Endothelial cell of hepatic sinusoid (primary cell): Measurements from ENCODE around the gene EMSY.

Source experiments
- in situ Hi-C: cut with HindIII; loops from 2 replicates; pipeline ENCODE4 v1.10.0; 2017; ENCODE audit warnings: low sequenced_read_pairs

EMSY gene

GRCh38 chr11:76448506-76448905, 3.7 kb downstream of the EMSY start:
- in situ Hi-C loops = loop anchor here (10.0 kb wide), 1 partner anchor 64 kb away; the partner anchor contains the start of genes GVQW3 and THAP12

GRCh38 chr11:76453248-76453647, 8.4 kb downstream of the EMSY start:
- in situ Hi-C loops = no loop called here

- in situ Hi-C loops = no loop called here
Observed at GRCh38 chr11:76455331-76455730, 10.5 kb downstream of the EMSY start.

DNA sequence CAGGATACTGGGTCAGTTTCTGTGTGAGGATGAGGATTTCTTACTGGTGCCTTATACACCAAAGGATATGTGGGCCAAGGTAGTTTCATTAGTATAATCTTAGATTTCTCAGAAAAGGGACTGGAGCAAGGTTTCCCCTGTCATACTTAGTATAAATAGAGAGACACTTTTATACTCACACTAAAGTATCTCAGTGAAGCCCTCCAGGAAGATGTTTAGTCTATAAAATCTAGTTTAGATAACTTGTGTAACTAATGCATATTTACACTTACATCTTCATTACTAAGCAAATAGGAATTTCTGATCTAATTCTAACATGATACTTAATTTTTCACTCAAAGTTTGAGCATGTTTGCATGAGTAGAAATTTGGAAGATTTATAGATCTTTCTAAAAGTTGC, 11.1 kb downstream of the EMSY start:
- in situ Hi-C loops = no loop called here

DNA sequence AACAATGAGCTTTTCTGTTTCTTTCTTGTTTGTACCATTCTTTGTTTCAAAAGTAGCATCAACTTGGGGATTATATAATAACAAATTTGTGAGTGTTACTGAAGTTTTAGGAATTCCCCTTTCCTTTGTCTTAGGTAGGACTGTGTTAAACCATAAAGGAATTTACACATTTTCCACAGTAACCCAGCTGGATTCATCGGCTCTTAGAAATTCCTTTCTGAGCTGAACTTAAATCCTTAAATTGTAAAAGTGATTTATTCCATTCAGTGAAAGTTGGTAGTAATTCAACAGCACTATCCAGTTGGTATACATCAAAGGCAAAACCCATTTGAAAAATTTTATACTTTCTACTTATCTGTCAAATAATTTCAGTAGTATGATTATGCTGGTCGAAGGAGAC, 11.8 kb downstream of the EMSY start:
- in situ Hi-C loops = no loop called here

DNA sequence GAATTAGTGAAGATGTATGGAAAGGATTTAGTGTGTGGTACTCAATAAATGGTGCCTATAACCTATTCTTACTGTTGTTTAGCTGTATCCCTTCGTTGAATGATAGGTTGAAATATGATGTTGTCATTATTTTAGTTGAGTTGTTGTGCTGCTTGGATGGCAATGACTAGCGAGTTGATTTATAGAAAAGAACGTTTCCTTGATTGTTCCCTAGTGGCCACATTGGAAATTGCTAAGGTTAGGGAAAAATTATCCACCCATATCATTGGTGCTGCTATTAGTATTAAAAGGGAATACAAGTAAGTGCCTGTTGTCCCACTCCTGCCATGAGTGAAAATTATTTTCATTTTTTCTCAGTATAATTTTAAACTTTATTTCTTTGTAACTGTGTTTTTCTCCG, 14.5 kb downstream of the EMSY start:
- in situ Hi-C loops = no loop called here

GRCh38 chr11:76459846-76460245, 15.0 kb downstream of the EMSY start:
- in situ Hi-C loops = no loop called here

GRCh38 chr11:76462317-76462716, 17.5 kb downstream of the EMSY start:
- in situ Hi-C loops = no loop called here

DNA sequence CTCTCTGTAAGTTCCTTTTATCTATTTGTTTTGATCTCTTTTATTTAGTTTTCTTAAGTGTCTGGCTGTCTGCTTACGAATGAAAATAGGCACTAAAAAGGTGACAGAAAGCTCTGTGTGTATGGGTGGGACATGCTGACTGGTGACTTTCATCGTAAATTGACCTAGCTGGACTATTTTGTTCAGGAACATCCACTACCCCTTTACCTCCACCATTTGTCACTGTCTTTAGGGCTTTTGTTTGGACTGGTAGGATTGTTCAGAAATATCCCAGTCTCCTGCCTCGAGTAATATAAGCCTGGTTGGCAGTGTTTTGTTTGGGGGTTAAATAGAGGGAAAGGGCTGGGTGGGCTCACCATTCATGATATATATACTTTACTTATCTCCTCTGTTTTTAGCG, 20.9 kb downstream of the EMSY start:
- in situ Hi-C loops = no loop called here

GRCh38 chr11:76466666-76467065, 21.8 kb downstream of the EMSY start:
- in situ Hi-C loops = no loop called here

DNA sequence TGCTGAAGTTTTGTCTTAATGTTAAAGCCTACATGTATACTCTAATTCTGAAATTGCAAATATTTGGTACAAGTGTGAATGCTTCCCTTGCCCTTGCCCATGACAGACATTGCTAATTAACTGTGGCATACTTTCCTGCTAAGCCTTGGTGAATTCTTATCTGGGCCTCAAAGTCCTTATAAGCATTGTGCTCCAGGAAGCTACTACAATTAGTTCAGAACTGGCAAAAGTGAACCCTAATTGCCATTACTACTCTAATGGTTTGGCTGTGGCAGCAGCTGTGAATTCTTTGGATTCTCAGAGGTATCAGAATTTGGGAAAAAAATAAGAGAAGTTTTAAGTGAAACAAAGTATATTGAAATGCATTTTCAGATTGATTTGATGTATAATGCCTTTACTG, 24.3 kb downstream of the EMSY start:
- in situ Hi-C loops = no loop called here

DNA sequence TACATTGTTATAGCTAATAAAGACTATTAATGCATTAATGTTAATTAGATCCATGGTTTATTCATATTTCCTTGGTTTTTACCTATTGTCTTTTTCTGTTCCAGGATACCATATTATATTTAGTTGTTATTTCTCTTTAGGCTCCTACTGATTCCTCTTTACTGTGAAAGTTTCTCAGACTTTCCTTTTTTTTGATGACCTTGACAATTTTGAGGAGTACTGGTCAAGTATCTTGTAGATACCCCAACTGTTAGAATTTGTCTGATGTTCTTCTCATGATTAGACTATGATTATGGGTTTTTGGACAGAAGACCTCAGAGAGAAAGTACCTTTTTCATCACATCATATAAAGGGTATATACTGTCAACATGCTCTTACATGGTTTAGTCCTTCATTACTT, 26.6 kb downstream of the EMSY start:
- in situ Hi-C loops = no loop called here

GRCh38 chr11:76480241-76480640, 35.4 kb downstream of the EMSY start:
- in situ Hi-C loops = no loop called here

GRCh38 chr11:76491644-76492043, 46.8 kb downstream of the EMSY start:
- in situ Hi-C loops = no loop called here

DNA sequence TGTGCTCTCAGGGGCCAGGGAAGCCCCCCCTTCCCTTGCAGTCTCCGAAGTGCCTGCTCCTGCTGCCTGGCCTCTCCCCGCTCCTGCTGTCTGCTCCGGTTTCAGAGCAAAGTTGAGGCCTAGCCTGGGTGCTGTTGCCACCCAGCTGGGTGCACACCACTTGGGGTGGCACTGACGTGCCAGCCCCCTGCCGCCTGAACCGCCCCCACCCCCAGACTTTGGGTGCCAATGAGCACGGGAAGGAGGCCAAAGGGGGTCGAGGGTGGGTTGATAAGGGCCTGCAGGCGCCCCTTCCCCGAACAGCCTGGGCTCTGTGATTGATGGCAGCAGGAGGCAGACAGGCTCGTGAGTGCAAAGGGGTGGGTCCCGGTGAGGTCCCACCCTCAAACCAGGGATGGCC, 48.2 kb downstream of the EMSY start:
- in situ Hi-C loops = no loop called here

- in situ Hi-C loops = no loop called here
Observed at GRCh38 chr11:76493626-76494539, 49.1 kb downstream of the EMSY start.

GRCh38 chr11:76495019-76495418, 50.2 kb downstream of the EMSY start:
- in situ Hi-C loops = no loop called here

DNA sequence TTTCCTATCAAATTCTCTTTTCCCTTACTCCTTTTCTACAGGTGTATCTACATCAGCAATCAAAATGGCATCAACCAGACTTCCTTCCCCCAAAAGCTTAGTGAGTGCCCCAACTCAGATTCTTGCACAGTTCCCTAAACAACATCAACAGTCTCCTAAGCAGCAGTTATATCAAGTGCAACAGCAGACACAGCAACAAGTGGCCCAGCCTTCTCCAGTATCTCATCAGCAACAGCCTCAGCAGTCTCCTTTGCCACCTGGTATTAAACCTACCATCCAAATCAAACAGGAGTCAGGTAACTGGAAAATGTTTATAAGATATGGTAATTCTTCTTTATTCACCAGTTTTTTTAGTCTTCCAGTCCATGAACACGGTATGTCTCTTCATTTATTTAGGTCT, 51.4 kb downstream of the EMSY start:
- in situ Hi-C loops = no loop called here

DNA sequence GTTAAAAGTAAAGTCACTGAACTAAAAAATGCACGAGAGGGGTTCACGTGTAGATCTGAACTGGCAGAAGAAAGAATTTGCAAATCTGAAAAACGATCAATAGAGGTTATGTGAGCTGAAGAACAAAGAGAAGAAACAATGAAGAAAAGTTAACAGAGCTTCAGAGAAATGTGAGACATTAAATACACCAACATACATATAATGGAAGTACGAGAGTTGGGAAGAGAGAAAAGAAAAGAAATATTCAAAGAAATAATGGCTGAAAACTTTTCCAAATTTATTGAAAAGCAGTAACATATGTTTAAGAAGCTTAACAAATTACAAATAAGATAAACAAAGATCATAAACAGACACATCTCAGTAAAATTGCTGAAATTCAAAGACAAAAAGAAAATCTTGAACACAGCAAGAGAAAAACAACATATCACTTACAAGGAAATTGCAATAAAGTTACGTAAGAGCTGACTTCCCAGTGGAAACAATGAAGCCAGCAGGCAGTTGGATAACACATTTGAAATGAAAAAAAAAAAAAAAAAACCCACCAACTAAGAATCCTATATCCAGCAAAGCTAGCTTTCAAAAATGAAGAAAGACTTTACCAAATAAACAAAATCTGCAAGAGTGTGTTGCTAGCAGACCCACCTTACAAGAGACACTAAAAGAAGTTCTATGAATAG, 56.8 kb downstream of the EMSY start:
- in situ Hi-C loops = no loop called here

GRCh38 chr11:76506833-76507232, 62.0 kb downstream of the EMSY start:
- in situ Hi-C loops = no loop called here

GRCh38 chr11:76510060-76511047, 65.5 kb downstream of the EMSY start:
- in situ Hi-C loops = no loop called here
